ENCODE measurements around the gene GRK5. TPM values are rescaled to one million over a fixed set of nuclear protein-coding genes. Genes with fewer than 3 reads are reported as not detected.
"Not testable (repeated sequence)": the region's sequence is repeated elsewhere in the genome, so short reads cannot be mapped to it uniquely, and the experiment has no call there.

GRK5 gene
- 6.1 and 9.8 TPM in 2 replicates for total RNA-seq (2014; rRNA removed; shearing (Covaris generic))

- peak; percentile 97 for DNase-seq (ENCODE audit: low read depth)
Measured at GRCh38 chr10:119207366-119207666, at the start of gene GRK5. GRK5 (plus strand) TSS chr10:119207571; CDS start chr10:119207918, 347 bp downstream.

DNA sequence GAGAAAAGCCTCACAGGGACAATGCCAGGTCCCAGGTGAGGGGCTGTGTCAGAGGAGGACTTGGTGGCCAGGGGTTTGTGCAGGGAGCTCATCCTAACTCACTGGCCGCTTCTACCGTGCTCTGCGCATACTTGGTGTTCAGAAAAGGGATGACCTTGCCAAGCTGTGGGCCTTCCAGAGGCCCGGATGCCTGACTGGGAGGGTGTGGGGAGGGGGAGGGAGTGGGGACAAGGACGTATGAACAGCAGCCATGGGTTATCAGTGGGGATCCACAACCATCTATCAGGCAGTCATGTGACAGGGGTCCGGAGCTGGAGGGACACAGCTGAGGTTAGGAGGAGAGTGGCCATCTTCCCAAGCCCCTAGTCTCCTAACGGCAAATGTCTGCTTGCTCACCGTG is 48.0 kb upstream of the GRK5 start:
- DNase-seq (ENCODE audit: low read depth), result no peak

DNA sequence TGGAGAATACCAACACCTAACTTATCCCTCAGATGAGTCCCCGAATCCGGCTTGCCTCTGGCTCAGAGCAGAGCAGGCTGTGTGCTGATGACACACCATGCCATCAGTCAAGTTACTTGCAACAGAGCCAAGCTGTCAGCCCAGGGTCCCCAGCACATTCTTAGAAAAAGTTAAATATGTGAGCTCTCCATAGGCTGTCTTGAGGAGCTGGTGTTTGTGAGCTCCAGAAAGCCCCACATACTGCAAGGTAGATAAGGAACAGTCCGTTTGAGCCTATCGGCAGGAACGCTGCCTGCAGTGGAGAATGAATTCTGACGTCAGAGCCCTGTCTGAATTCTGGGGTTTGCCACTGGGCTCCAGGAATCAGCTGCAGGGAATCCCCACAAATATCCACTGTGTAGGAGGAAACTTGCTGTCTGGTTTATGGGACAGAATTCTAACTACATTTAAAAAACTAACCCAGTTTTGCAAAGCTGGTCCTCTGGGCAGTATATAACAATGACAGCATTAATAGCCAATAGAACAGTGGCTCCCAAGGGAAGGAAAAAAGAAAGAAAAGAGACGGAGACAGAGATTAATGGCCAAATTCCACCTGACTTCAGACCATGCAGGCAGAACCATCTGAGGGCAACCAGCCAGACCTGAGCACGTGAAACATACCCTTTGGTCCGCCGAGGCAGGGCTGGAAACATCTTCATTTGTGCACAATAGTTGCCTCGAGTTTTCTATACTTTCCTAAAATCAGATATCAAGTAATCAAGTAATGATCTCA is 45.5 kb upstream of the GRK5 start:
- DNase-seq (ENCODE audit: low read depth), result peak; percentile 37

DNA sequence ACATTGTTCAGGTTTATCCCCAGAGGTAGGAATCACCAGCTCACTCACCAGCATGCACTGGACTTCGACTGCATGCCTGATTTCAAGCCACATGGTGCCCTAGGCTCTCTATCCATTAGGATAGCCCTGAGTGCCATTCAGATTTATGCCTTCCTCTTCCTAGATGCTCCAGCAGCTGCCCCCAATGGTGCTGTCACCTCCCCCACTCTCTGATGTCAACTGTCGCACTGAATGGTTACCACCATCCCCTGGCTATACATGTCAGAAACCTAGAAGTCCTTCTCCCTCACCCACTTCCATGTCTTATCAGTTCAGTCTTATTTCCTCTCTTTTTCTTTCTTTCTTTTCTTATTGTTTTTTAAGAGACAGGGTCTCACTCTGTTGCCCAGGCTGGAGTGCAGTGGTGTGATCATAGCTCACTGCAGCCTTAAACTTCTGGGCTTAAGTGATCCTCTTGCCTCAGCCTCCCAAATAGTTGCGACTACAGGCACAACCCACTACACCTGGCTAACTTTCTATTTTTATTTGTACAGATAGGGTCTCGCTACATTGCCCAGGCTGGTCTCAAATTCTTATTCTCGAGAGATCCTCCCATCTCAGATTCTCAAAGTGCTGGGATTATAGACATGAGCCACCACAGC is 44.8 kb upstream of the GRK5 start:
- DNase-seq (ENCODE audit: low read depth), result no peak

DNA sequence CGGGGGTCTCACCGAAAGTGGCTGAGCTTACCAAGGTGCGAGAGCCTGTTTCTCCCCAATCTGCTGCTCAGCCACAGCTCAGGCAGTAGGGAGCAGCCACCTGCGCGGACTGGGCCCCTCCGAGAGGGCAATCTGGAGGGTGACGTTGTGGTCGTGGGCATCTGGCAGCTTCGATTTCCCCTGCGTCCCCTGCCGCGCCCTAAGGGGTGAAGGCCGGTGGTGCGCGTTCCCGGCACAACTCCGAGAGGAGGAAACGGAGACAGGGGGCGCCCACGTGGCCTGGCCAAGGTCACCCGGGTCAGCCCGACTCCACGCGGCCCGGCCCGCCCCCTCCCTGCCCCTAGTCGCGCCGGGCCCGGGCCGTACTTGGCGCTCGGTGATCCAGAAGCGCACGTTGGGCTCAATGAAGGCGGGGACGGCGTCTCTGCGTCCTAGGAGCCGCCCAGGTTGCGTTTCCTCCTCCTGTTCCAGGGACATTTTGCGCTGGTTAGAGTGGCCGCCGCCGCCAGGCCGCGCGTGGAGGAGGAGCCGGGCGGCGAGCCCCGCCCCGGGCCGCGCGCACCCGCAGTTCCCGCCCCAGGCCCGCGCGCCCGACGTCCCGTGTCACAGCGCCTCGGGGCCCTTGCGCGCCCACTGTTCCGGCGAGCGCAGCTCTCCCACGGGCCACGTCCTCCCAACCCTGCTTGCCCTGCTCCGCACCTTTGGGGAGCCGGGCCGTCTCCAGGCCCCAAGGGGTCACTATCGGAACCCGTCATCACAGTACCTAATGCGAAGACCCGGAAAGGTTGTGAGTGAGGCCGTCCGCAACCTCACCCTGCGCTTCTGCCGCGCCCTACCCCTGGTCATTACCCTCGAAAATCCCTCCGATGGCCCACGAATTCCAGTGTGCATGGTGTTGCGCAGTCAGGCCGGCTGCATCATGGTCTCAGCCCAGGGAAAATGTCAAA is 41.9 kb upstream of the GRK5 start, which contains the start of gene SFXN4:
Gene SFXN4, minus strand, starts transcription at position 544 of the 947 bp plus-strand sequence. Its CDS starts 67 bp downstream, at position 477.
- peak; percentile 67 for DNase-seq (ENCODE audit: low read depth)

- no peak for DNase-seq (ENCODE audit: low read depth)
Measured at GRCh38 chr10:119166118-119166500, 41.3 kb upstream of the GRK5 start.

GRCh38 chr10:119166564-119166963 is 40.8 kb upstream of the GRK5 start:
- no peak for DNase-seq (ENCODE audit: low read depth)

GRCh38 chr10:119167041-119167440 is 40.3 kb upstream of the GRK5 start:
- no peak for DNase-seq (ENCODE audit: low read depth)

DNA sequence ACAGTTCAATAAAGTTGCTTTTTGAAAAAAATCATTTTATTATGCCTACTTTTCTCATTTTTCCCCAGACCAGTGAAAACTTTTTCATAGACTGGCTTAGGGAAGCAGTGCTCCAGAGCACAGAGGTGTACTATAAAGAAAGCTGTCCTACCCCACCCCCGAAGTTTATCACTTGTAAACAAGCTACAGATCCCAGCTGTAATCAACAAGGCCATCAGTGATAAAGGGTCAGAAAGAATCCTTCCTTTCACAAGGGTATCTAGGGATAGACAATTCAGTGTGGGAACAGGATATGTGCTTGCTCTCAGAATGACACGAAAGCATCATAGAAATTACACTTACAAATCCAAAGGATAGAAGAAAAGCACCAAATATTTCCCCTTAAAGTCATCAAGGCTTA is 33.3 kb upstream of the GRK5 start:
- no peak for DNase-seq (ENCODE audit: low read depth)

DNA sequence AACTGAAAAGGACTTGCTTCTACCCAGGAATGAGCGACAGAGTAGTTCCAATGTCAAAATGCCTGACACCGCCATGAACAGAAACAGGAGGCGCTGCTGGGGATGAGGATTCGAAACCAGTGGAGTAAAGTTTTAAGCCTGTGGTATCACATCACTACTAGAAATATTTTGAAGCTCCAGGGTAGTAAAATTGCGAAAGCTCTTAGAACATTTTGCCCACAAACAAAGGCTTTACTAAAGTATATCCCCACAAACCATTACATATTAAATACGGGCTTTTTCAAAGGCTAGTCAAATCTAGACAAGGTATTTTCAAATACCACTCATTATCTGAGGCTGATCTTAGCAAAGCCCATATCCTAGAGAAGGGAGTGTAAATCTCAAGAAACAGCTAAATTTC is 31.2 kb upstream of the GRK5 start:
- no peak for DNase-seq (ENCODE audit: low read depth)

- peak; percentile 17 for DNase-seq (ENCODE audit: low read depth)
Measured at GRCh38 chr10:119177708-119178371, 29.5 kb upstream of the GRK5 start.

GRCh38 chr10:119178372-119179119 is 28.8 kb upstream of the GRK5 start, which contains the start of gene PRDX3:
PRDX3 (minus strand) TSS chr10:119178812; CDS start chr10:119178790, 22 bp downstream.
- DNase-seq (ENCODE audit: low read depth), result peak; percentile 94

DNA sequence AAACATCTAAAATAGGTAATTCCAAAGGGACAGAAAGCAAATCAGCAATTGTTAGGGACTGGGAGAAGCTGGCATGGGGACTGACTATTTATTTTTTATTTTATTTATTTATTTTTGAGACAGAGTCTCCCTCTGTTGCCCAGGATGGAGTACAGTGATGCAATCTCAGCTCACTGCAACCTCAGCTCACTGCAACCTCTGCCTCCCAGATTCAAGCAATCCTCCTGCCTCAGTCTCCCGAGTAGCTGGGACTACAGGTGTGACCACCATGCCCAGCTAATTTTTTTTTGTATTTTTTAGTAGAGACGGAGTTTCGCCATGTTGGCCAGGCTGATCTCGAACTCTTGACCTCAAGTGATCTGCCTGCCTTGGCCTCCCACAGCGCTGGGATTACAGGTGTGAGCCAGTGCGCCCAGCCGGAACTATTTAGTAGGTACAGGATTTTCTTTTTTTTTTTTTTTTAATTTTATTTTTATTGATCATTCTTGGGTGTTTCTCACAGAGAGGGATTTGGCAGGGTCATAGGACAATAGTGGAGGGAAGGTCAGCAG is 26.4 kb upstream of the GRK5 start:
- DNase-seq (ENCODE audit: low read depth), result not testable (repeated sequence)

DNA sequence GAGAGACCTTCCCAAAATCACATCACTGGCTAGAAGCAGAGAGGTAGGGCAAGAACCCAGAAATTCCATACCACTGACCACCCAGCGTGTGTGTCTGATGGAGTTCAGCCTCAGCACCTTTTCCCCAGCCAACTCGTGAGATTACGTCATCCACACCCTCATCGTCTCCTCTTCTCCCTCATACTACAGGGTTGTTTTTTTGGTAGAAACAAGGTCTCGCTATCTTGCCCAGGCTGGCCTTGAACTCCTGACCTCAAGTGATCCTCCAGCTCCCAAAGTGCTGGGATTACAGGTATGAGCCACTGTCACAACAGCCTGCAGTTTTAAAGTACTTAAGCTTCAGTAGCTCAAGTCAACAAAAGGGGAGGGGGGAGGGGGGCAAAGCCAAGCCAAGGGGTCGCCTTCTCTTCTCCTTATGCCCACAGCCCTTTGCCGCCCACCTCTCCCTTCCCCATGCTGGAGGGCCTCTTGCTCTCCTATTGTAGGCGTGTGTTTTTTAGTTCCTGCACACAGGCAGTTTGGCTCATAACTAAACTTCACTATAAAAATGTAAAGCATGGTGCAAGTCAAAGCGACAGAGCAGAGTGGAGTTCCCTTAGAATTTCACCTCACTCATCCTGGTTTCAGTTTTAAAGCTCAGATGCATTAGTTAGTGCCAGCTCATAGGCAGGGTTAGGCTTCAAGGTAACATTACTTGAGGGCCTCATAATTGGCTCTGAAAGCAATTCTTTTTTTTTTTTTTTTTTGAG is 23.5 kb upstream of the GRK5 start:
- DNase-seq (ENCODE audit: low read depth), result no peak

DNA sequence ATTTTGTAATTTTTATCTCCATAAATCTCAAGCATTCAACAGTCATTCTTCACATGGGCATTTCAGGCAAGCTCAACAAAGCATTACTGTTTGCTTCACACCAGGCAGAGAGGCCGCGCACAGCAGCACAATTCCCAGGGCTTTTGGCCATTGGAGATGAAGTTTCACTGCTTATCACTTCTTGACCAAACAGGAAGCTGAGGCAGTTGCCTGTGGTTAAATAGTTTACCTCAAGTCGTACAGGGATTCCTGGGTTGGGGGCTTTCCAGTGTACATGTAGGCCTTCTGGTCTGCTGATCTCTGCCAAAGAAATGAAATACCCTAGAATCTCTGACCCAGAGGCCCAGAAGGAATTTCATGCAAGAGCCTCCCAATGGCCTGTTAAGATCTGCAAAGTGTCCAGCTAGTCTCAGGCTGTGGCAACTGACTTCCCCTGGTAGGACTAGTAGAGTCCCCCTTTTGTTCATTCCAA is 17.5 kb upstream of the GRK5 start:
- DNase-seq (ENCODE audit: low read depth), result peak; percentile 87

- DNase-seq (ENCODE audit: low read depth), result peak; percentile 92
Measured at GRCh38 chr10:119190353-119190752, 17.0 kb upstream of the GRK5 start.

DNA sequence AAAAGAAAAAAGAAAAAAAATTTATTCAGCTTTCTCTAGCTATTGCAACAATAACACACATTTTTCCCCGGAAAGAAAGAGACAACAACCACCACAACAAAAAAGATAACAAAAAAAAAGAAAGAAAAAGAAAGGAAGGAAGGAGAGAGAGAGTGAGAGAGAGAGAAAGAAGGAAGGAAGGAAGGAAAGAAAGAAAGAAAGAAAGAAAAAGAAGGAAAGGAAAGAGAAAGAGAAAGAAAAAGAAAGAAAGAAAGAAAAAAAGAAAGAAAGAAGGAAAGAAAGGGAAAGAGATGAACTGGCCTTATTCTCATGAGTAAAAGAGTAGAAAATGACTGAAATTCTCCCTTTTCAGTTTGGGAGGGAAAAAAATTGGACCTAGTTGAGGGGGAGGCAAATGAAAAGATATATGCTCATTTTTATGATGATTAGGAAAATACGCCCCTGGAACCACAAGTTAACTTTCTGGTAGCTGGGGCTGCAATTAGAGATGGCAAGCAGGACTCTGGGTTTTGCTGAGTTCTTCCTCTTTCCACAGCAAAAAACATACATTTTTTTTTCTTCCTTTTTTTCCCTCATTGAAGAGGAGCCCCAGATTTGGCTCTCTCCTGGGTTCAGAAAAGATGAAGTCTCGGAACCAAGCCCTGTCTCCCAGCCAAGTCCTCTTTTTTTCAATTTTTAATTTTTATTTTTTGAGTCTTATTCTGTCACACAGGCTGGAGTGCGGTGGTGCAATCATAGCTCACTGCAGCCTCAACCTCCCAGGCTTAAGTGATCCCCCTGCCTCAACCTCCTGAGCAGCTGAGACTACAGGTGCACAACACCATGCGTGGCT is 16.2 kb upstream of the GRK5 start:
- no peak for DNase-seq (ENCODE audit: low read depth)

GRCh38 chr10:119191881-119192280 is 15.5 kb upstream of the GRK5 start:
- peak; percentile 69 for DNase-seq (ENCODE audit: low read depth)

DNA sequence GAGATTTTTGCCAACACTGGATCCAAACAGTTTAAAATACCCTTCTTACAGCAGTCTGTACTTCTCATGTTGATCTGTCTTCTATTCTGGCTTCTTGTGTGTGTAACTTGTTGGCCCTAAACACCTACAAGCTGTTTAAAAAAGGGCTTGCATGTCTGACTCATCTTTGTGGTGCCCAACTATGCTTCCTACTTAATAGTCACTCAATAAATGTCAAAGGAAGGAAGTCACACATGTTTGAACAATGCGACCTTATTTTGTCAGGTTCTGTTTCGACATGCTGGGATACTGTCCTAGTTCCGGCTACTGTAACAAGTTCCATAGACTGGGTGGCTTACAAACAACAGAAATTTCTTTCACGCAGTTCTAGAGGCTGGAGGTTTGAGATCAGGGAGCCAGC is 9.4 kb upstream of the GRK5 start:
- peak; percentile 53 for DNase-seq (ENCODE audit: low read depth)

Data from Daoy (cell line).